ENCODE results near the gene BAHCC1. TPM values are rescaled to one million over a fixed set of nuclear protein-coding genes. Genes with fewer than 3 reads are reported as not detected.

Gene BAHCC1
- total RNA-seq, 1 donor = 11.2 TPM

DNA sequence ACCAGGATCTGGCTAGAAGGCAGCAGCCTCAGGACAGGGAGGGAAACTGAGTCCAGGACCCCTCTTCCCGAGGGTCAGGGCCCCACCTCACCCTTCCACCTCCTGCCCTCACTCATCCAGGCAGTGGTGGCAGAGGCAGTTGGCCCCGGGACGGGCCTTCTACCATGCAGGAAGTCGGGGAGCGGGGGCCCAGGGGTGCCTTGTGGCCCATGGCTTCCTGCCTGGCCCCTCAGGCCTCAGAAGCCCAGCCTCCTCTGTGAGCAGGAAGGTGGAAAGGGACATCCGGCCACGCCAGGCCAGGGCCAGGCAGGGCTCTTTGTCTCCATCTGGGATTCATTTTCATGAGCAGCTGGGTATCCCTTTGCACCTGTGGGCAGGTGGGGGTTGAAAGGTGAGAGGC, 58.5 kb downstream of the BAHCC1 start:
- no peak for DNase-seq (ENCODE audit: insufficient read length, low spot score, missing footprints)
- Histone ChIP-seq H3K4me2 (ENCODE audit: insufficient read depth, low read length) (no peak overlapping the region), H3K4me3 (ENCODE audit: insufficient read depth, low read length) (no peak overlapping the region), H3K9me3 (ENCODE audit: low read depth, low read length) (no peaks in the 10 kb centered on the region), H3K27me3 (ENCODE audit: insufficient read depth, low read length) (no peaks in the 10 kb centered on the region), H3K4me1 (ENCODE audit: insufficient read depth, low read length) (no peaks in the 10 kb centered on the region), H2AFZ (ENCODE audit: low read length) (no peak overlapping the region), H3K79me2 (ENCODE audit: insufficient read depth, low read length) (no peaks in the 10 kb centered on the region), H3K27ac (ENCODE audit: low read depth, low read length) (no peak overlapping the region), H4K20me1 (ENCODE audit: insufficient read depth, low read length) (no peaks in the 10 kb centered on the region), H3K36me3 (ENCODE audit: insufficient read depth, low read length) (no peaks in the 10 kb centered on the region)
- TF ChIP-seq, protein P1, sequence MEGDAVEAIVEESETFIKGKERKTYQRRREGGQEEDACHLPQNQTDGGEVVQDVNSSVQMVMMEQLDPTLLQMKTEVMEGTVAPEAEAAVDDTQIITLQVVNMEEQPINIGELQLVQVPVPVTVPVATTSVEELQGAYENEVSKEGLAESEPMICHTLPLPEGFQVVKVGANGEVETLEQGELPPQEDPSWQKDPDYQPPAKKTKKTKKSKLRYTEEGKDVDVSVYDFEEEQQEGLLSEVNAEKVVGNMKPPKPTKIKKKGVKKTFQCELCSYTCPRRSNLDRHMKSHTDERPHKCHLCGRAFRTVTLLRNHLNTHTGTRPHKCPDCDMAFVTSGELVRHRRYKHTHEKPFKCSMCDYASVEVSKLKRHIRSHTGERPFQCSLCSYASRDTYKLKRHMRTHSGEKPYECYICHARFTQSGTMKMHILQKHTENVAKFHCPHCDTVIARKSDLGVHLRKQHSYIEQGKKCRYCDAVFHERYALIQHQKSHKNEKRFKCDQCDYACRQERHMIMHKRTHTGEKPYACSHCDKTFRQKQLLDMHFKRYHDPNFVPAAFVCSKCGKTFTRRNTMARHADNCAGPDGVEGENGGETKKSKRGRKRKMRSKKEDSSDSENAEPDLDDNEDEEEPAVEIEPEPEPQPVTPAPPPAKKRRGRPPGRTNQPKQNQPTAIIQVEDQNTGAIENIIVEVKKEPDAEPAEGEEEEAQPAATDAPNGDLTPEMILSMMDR (IDR thresholded peaks at IDR 0.05; ENCODE audit: extremely low read depth, low read depth, low read length) = no peak

DNA sequence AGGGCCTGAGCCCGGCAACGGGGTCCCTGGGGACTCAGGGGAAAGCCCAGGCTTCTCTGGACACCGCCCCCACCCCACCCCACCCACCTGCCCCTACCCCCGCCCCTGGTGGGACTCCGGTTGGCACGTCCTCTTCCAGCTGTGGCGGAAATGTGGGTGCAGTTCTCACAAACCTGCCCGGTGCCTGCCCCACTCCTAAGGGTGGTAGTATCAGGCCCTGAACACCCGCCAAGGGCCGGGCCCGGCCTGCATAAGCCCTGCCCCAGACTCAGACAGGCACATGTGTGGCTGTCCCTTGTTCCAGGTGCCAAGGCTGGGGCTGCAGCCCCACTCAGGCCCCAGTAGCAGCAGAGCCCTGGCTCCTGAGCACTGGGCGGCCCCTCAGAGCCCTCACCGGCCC, 59.2 kb downstream of the BAHCC1 start:
- Histone ChIP-seq H3K27me3 (ENCODE audit: insufficient read depth, low read length) (no peaks in the 10 kb centered on the region), H3K36me3 (ENCODE audit: insufficient read depth, low read length) (no peaks in the 10 kb centered on the region), H3K4me2 (ENCODE audit: insufficient read depth, low read length) (no peak overlapping the region), H3K4me1 (ENCODE audit: insufficient read depth, low read length) (no peaks in the 10 kb centered on the region), H3K27ac (ENCODE audit: low read depth, low read length) (no peak overlapping the region), H2AFZ (ENCODE audit: low read length) (no peak overlapping the region), H3K79me2 (ENCODE audit: insufficient read depth, low read length) (no peaks in the 10 kb centered on the region), H3K4me3 (ENCODE audit: insufficient read depth, low read length) (no peak overlapping the region), H4K20me1 (ENCODE audit: insufficient read depth, low read length) (no peaks in the 10 kb centered on the region), H3K9me3 (ENCODE audit: low read depth, low read length) (no peaks in the 10 kb centered on the region)
- TF ChIP-seq, protein P1 (IDR thresholded peaks at IDR 0.05; ENCODE audit: extremely low read depth, low read depth, low read length) = no peak
- DNase-seq (ENCODE audit: insufficient read length, low spot score, missing footprints) = no peak

DNA sequence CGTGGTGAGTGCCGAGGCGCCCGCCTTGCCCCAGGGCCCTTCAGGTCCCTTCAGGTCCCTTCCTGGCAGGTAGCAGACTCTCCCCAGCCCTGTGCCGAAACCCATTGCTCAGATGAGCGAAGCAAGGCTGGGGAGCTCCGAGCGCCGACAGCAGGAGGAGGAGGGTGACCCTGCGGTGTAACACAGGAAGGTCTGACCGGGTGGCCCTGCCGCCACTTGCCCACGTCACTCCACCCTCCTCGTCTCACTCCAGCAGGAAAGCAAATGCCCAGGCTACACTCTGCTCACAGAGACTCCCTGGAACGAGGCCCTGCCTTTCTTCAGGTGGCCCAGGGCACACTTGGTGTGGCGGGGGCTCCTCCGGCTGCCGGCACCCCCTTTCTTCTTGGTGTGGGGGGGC, 60.1 kb downstream of the BAHCC1 start:
- DNase-seq (ENCODE audit: insufficient read length, low spot score, missing footprints) = no peak
- Histone ChIP-seq H2AFZ (ENCODE audit: low read length) (no peak overlapping the region), H3K4me3 (ENCODE audit: insufficient read depth, low read length) (no peak overlapping the region), H3K4me1 (ENCODE audit: insufficient read depth, low read length) (no peaks in the 10 kb centered on the region), H3K36me3 (ENCODE audit: insufficient read depth, low read length) (no peaks in the 10 kb centered on the region), H3K4me2 (ENCODE audit: insufficient read depth, low read length) (no peak overlapping the region), H3K9me3 (ENCODE audit: low read depth, low read length) (no peaks in the 10 kb centered on the region), H3K27me3 (ENCODE audit: insufficient read depth, low read length) (no peaks in the 10 kb centered on the region), H4K20me1 (ENCODE audit: insufficient read depth, low read length) (no peaks in the 10 kb centered on the region), H3K27ac (ENCODE audit: low read depth, low read length) (no peak overlapping the region), H3K79me2 (ENCODE audit: insufficient read depth, low read length) (no peaks in the 10 kb centered on the region)
- TF ChIP-seq, protein P1 (IDR thresholded peaks at IDR 0.05; ENCODE audit: extremely low read depth, low read depth, low read length) = no peak

DNA sequence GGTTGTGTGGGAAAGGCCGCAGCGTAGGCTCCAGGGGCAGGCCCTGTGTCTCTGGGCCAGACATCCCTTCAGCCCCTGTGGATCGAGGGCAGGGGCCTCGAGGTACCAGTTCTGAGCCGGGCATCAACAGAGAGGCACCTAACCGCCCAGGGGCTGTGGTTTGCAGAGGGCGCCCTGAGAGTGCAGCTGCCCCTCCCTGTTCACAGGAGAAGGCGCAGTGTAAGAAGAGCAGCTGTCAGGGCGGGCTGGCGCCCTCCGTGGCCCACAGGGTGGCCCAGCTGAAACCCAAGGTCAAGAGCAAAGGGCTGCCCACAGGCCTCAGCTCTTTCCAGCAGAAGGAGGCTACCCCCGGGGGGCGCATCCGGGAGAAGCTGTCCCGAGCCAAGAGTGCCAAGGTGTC, 60.8 kb downstream of the BAHCC1 start:
- TF ChIP-seq, protein P1 (IDR thresholded peaks at IDR 0.05; ENCODE audit: extremely low read depth, low read depth, low read length) = no peak
- Histone ChIP-seq H3K4me2 (ENCODE audit: insufficient read depth, low read length) (no peak overlapping the region), H3K36me3 (ENCODE audit: insufficient read depth, low read length) (no peaks in the 10 kb centered on the region), H3K4me3 (ENCODE audit: insufficient read depth, low read length) (no peak overlapping the region), H2AFZ (ENCODE audit: low read length) (no peak overlapping the region), H3K4me1 (ENCODE audit: insufficient read depth, low read length) (no peaks in the 10 kb centered on the region), H3K27me3 (ENCODE audit: insufficient read depth, low read length) (no peaks in the 10 kb centered on the region), H3K27ac (ENCODE audit: low read depth, low read length) (no peak overlapping the region), H3K9me3 (ENCODE audit: low read depth, low read length) (no peaks in the 10 kb centered on the region), H3K79me2 (ENCODE audit: insufficient read depth, low read length) (no peaks in the 10 kb centered on the region), H4K20me1 (ENCODE audit: insufficient read depth, low read length) (no peaks in the 10 kb centered on the region)
- DNase-seq (ENCODE audit: insufficient read length, low spot score, missing footprints) = no peak

Measured in osteoblast (primary cell).